H1 (cell line): ENCODE data around the gene LPGAT1. TPM values are rescaled to one million over a fixed set of nuclear protein-coding genes. Genes with fewer than 3 reads are reported as not detected.

Experiments used
- CTCF ChIA-PET: fragments of 300-600 bp; sonication (Branson Sonifier 250); formaldehyde crosslinking; loops from one replicate; lab custom pipeline; 2021; ENCODE audit not compliant: partially characterized antibody; lab: Charles Lee
- POLR2A ChIA-PET: fragments of 300-600 bp; sonication (Branson Sonifier 250); formaldehyde crosslinking; loops from one replicate; lab custom pipeline; 2021; ENCODE audit warnings: inconsistent platforms; ENCODE audit not compliant: partially characterized antibody; lab: Charles Lee
- DNase-seq, 2 experiments: peaks; one replicate each; pipeline versions ENCODE4 v3.0.0 to v3.0.0-alpha.2; 2010 to 2022; ENCODE audit warnings: low spot score in 2 of 2, low read depth in 1 of 2, mixed read lengths in 1 of 2
- FAIRE-seq: peaks from 2 replicates; lab custom pipeline; 2011; peaks lifted over from hg19 to GRCh38; lab: Jason Lieb, UNC
- H2AFZ ChIP-seq: 2 replicates; pipeline ENCODE4 v1.8.1; 2012; ENCODE audit warnings: low read length, inconsistent platforms
- H2AK5ac ChIP-seq: 2 replicates; pipeline ENCODE4 v1.6.1; 2013; ENCODE audit warnings: low read depth, low read length
- H2BK120ac ChIP-seq: replicated peaks from 2 replicates; pipeline ENCODE3; 2013; ENCODE audit warnings: low read depth, low read length, inconsistent platforms
- H2BK12ac ChIP-seq: 2 replicates; pipeline ENCODE4 v1.6.1; 2013; ENCODE audit warnings: low read depth, low read length
- H2BK15ac ChIP-seq: 2 replicates; pipeline ENCODE4 v1.6.1; 2013; ENCODE audit warnings: low read length
- H2BK20ac ChIP-seq: 2 replicates; pipeline ENCODE4 v1.6.1; 2013; ENCODE audit warnings: low read length
- H2BK5ac ChIP-seq: 2 replicates; pipeline ENCODE4 v1.6.1; 2013; ENCODE audit warnings: low read depth, low read length
- H3K14ac ChIP-seq: 2 replicates; pipeline ENCODE4 v1.6.1; 2013; ENCODE audit warnings: inconsistent platforms; ENCODE audit not compliant: insufficient read length
- H3K18ac ChIP-seq: 2 replicates; pipeline ENCODE4 v1.6.1; 2013; ENCODE audit warnings: low read length; ENCODE audit errors: extremely low read depth
- H3K23ac ChIP-seq: 2 replicates; pipeline ENCODE4 v1.6.1; 2013; ENCODE audit warnings: inconsistent platforms; ENCODE audit not compliant: insufficient read length
- H3K23me2 ChIP-seq: 2 replicates; pipeline ENCODE4 v1.6.1; 2013; ENCODE audit warnings: low read depth, low read length
- H3K27ac ChIP-seq: 2 replicates; pipeline ENCODE4 v1.6.1; 2011; ENCODE audit warnings: low read depth, low read length, inconsistent platforms
- H3K27me3 ChIP-seq, 4 experiments: replicated peaks in 1 of 4; 1 replicate in 1 of 4; 2 replicates in 3 of 4; pipeline versions ENCODE4 v1.6.1 to v1.8.1; 2011 to 2013; ENCODE audit warnings: low read length in 3 of 4, mild to moderate bottlenecking in 3 of 4, inconsistent platforms in 2 of 4, mixed read lengths in 2 of 4, moderate library complexity in 1 of 4; ENCODE audit not compliant: control insufficient read depth in 3 of 4, insufficient read depth in 3 of 4; ENCODE audit errors: extremely low read depth in 1 of 4
- H3K36me3 ChIP-seq, 4 experiments: 2 replicates each; pipeline versions ENCODE4 v1.6.1 to v1.8.1; 2011 to 2013; ENCODE audit warnings: mild to moderate bottlenecking in 4 of 4, low read length in 3 of 4, moderate library complexity in 2 of 4, control low read depth in 1 of 4, inconsistent platforms in 1 of 4; ENCODE audit not compliant: insufficient read depth in 4 of 4, control insufficient read depth in 2 of 4
- H3K4ac ChIP-seq: replicated peaks from 2 replicates; pipeline ENCODE3; 2013; ENCODE audit warnings: low read length, low read depth, mixed read lengths, inconsistent platforms; ENCODE audit not compliant: insufficient read length
- H3K4me1 ChIP-seq, 4 experiments: replicated peaks in 1 of 4; 1 replicate in 1 of 4; 2 replicates in 3 of 4; pipeline versions ENCODE4 v1.6.1 to v1.8.1; 2011 to 2013; ENCODE audit warnings: low read length in 3 of 4, inconsistent platforms in 2 of 4, mixed read lengths in 1 of 4; ENCODE audit not compliant: insufficient read depth in 4 of 4, control insufficient read depth in 3 of 4
- H3K4me2 ChIP-seq, 2 experiments: 2 replicates each; pipeline versions ENCODE4 v1.6.1 to v1.8.1; 2011 to 2013; ENCODE audit warnings: low read depth in 2 of 2, low read length in 2 of 2, control low read depth in 1 of 2, inconsistent platforms in 1 of 2, mild to moderate bottlenecking in 1 of 2; ENCODE audit not compliant: insufficient read depth in 1 of 2
- H3K4me3 ChIP-seq, 4 experiments: fragments of 200-600, 300-600 bp in 1 of 4; sonication (generic), shearing (Covaris generic), sonication (Bioruptor Twin) in 1 of 4; 2 replicates each; pipeline versions ENCODE4 v1.5.1 to v1.8.1; 2011 to 2016; ENCODE audit warnings: low read length in 4 of 4, low read depth in 3 of 4, control low read depth in 2 of 4, inconsistent platforms in 2 of 4, mild to moderate bottlenecking in 2 of 4, mixed read lengths in 1 of 4, moderate library complexity in 1 of 4; ENCODE audit not compliant: insufficient read depth in 2 of 4; ENCODE audit errors: extremely low read depth in 1 of 4
- H3K56ac ChIP-seq: replicated peaks from 2 replicates; pipeline ENCODE3; 2013; ENCODE audit warnings: low read depth, mild to moderate bottlenecking, mixed read lengths, low read length, inconsistent platforms; ENCODE audit not compliant: insufficient read length
- H3K79me1 ChIP-seq: 2 replicates; pipeline ENCODE4 v1.6.1; 2013; ENCODE audit warnings: low read depth, low read length, control low read depth
- H3K79me2 ChIP-seq, 2 experiments: 2 replicates each; pipeline versions ENCODE4 v1.6.1 to v1.8.1; 2012 to 2013; ENCODE audit warnings: low read length in 2 of 2, mild to moderate bottlenecking in 2 of 2, inconsistent platforms in 1 of 2; ENCODE audit not compliant: insufficient read depth in 2 of 2, control insufficient read depth in 1 of 2
- H3K9ac ChIP-seq, 4 experiments: replicated peaks in 1 of 4; 1 replicate in 1 of 4; 2 replicates in 3 of 4; pipeline versions ENCODE4 v1.6.1 to v1.8.1; 2011 to 2013; ENCODE audit warnings: low read depth in 3 of 4, low read length in 3 of 4, control low read depth in 2 of 4, mild to moderate bottlenecking in 2 of 4, moderate library complexity in 2 of 4, inconsistent platforms in 1 of 4; ENCODE audit errors: extremely low read depth in 1 of 4
- H3K9me3 ChIP-seq, 2 experiments: 2 replicates each; pipeline versions ENCODE4 v1.6.1 to v1.8.1; 2012 to 2013; ENCODE audit warnings: mild to moderate bottlenecking in 2 of 2, moderate library complexity in 2 of 2, control low read depth in 1 of 2, inconsistent platforms in 1 of 2, low read depth in 1 of 2, low read length in 1 of 2, mixed read lengths in 1 of 2; ENCODE audit not compliant: insufficient read depth in 2 of 2
- H4K20me1 ChIP-seq, 2 experiments: replicated peaks in 1 of 2; 2 replicates each; pipeline versions ENCODE3 to v1.8.1; 2011 to 2013; ENCODE audit warnings: inconsistent platforms in 2 of 2, low read length in 2 of 2, mild to moderate bottlenecking in 1 of 2; ENCODE audit not compliant: insufficient read depth in 2 of 2, control insufficient read depth in 1 of 2
- H4K5ac ChIP-seq: 2 replicates; pipeline ENCODE4 v1.6.1; 2013; ENCODE audit warnings: low read length, low read depth, mixed read lengths, inconsistent platforms; ENCODE audit not compliant: insufficient read length
- H4K8ac ChIP-seq: 2 replicates; pipeline ENCODE4 v1.8.0; 2013; ENCODE audit warnings: mild to moderate bottlenecking, moderate library complexity, low read length, inconsistent platforms; ENCODE audit not compliant: insufficient read depth; ENCODE audit errors: extremely low read depth
- H4K91ac ChIP-seq: replicated peaks from 2 replicates; pipeline ENCODE3; 2013; ENCODE audit warnings: low read length, mixed read lengths, inconsistent platforms; ENCODE audit not compliant: insufficient read length
- BCL11A ChIP-seq, 2 experiments: IDR thresholded peaks; one replicate each; pipeline ENCODE4 v1.6.1; 2011; ENCODE audit warnings: low read depth in 2 of 2, low read length in 2 of 2, mild to moderate bottlenecking in 2 of 2
- CHD1 ChIP-seq: IDR thresholded peaks from 2 replicates; pipeline ENCODE4 v1.6.1; 2012; ENCODE audit warnings: low read depth, low read length, improper control_type of control experiment
- GABPA ChIP-seq: IDR thresholded peaks from 2 replicates; pipeline ENCODE4 v1.6.1; 2011; ENCODE audit warnings: mild to moderate bottlenecking, low read length, moderate library complexity, borderline replicate concordance; ENCODE audit not compliant: insufficient read depth
- GTF2F1 ChIP-seq: IDR thresholded peaks from 2 replicates; pipeline ENCODE4 v1.6.1; 2012; ENCODE audit warnings: low read depth, low read length, improper control_type of control experiment, borderline replicate concordance
- HDAC2 ChIP-seq, 2 experiments: fragments of 300-600 bp in 1 of 2; sonication (generic) in 1 of 2; IDR thresholded peaks; 2 replicates each; pipeline ENCODE4 v1.6.1; 2011 to 2012; ENCODE audit warnings: low read depth in 2 of 2, low read length in 2 of 2, mild to moderate bottlenecking in 2 of 2, moderate library complexity in 2 of 2, borderline replicate concordance in 1 of 2, inconsistent platforms in 1 of 2
- JUN ChIP-seq: IDR thresholded peaks from 2 replicates; pipeline ENCODE4 v1.6.1; 2011; ENCODE audit warnings: low read depth, mild to moderate bottlenecking, improper control_type of control experiment, low read length
- MAFK ChIP-seq: IDR thresholded peaks from 2 replicates; pipeline ENCODE4 v1.6.1; 2012; ENCODE audit warnings: low read depth, mild to moderate bottlenecking, improper control_type of control experiment, low read length
- NANOG ChIP-seq: IDR thresholded peaks from 2 replicates; pipeline ENCODE4 v1.6.1; 2011; ENCODE audit warnings: low read length, low read depth, mild to moderate bottlenecking, inconsistent platforms; ENCODE audit not compliant: insufficient read depth, poor library complexity, severe bottlenecking
- RBBP5 ChIP-seq: IDR thresholded peaks from 2 replicates; pipeline ENCODE4 v1.7.1; 2012; ENCODE audit warnings: low read depth, mild to moderate bottlenecking, inconsistent platforms, low read length, moderate library complexity, borderline replicate concordance
- RFX5 ChIP-seq: IDR thresholded peaks from 2 replicates; pipeline ENCODE4 v1.6.1; 2011; ENCODE audit warnings: low read depth, low read length, improper control_type of control experiment, borderline replicate concordance
- SAP30 ChIP-seq: fragments of 300-600 bp; sonication (generic); IDR thresholded peaks from 2 replicates; pipeline ENCODE4 v1.7.1; 2012; ENCODE audit warnings: low read length, moderate library complexity, mild to moderate bottlenecking, inconsistent platforms; ENCODE audit not compliant: insufficient read depth, insufficient replicate concordance
- SP2 ChIP-seq: IDR thresholded peaks from 2 replicates; pipeline ENCODE4 v1.6.1; 2012; ENCODE audit warnings: mild to moderate bottlenecking, low read length, inconsistent platforms
- WGBS, 2 experiments: shearing (Covaris generic) in 1 of 2; methylation state at CpG; one replicate each; pipeline versions ENCODE4 v1.1.6 to v1.1.7; 2013 to 2015; ENCODE audit warnings: low lambda C conversion rate in 2 of 2, mixed read lengths in 2 of 2, inconsistent platforms in 1 of 2, low coverage in 1 of 2, missing lambda C conversion rate in 1 of 2; ENCODE audit not compliant: insufficient replicate concordance in 2 of 2, insufficient coverage in 1 of 2, insufficient read length in 1 of 2; ENCODE audit errors: extremely low coverage in 1 of 2, missing lambda C conversion rate in 1 of 2; 5-methylcytosine and 5-hydroxymethylcytosine counted together
- polyA plus RNA-seq, 7 experiments: library from polyadenylated mRNA; depleted of rRNA in 3 of 7; stranded (reverse) in 5 of 7; unstranded in 2 of 7; fragments of >200 nt in 5 of 7; fragments of 200-250 nt in 2 of 7; gene quantifications; 1 replicate in 5 of 7; 2 replicates in 1 of 7; 4 replicates in 1 of 7; pipeline versions ENCODE4 v1.2.1 to v1.2.3, GENCODE V29; 2011 to 2013; ENCODE audit warnings: missing spikeins in 2 of 7, mixed read lengths in 2 of 7
- total RNA-seq: library from RNA; stranded (reverse); fragmentation: NEBNext Ultra II Directional; extraction: Animal tissue kit (Norgen Biotek cat#: 25700); gene quantifications from 2 replicates; pipeline ENCODE4 v1.2.1, GENCODE V29; 2021

The LPGAT1 gene
- total and polyA plus RNA-seq, 2 of the 8 experiments (the other 6 are each of a cell fraction or from before 2014, with no cell fraction given), result 2.3 to 13.5 TPM

- WGBS, 2 experiments, result 80% methylated on average over 4 of the region's 4 CpGs; no CpG with 5 or more reads in 1 of the 2 experiments
- CTCF ChIA-PET, result interaction anchor here (1.3 to 3.7 kb wide), 4 partner anchors 10 to 52 kb away, joined by 3 to 20 read pairs (median 4); no protein-coding TSS in a partner anchor
- H3K23ac ChIP-seq, result no peak overlapping the region
- no peak for TF ChIP-seq BCL11A (IDR thresholded peaks at IDR 0.05; ENCODE audit: low read depth in 2 of 2, low read length in 2 of 2)
- TF ChIP-seq JUN, result no peak
- no peak for TF ChIP-seq SAP30
- TF ChIP-seq NANOG, result no peak
- no peak for TF ChIP-seq RFX5
- no peak for TF ChIP-seq MAFK
- no peak for TF ChIP-seq RBBP5
- no peak for TF ChIP-seq SP2
- TF ChIP-seq GABPA, result no peak
- no peak for TF ChIP-seq CHD1
- no peak for TF ChIP-seq HDAC2 (IDR thresholded peaks at IDR 0.05; ENCODE audit: borderline replicate concordance in 1 of 2, low read depth in 2 of 2, low read length in 2 of 2)
- no peak for TF ChIP-seq GTF2F1
Measured at GRCh38 chr1:211732293-211732980, 98.1 kb downstream of the LPGAT1 start.

More at GRCh38 chr1:211732293-211732980, 98.1 kb downstream of the LPGAT1 start:
- no peak overlapping the region for H3K4me2 ChIP-seq
- no peak overlapping the region for H4K91ac ChIP-seq
- no peak overlapping the region for H2AK5ac ChIP-seq
- no peaks in the 10 kb centered on the region for H3K79me2 ChIP-seq
- H3K14ac ChIP-seq, result no peak overlapping the region
- H4K8ac ChIP-seq, result no peak overlapping the region; the same call in 1 of the 2 replicates
- H2BK15ac ChIP-seq, result no peak overlapping the region
- no peaks in the 10 kb centered on the region; a peak in 2 of 7 replicates for H3K4me1 ChIP-seq
- H2BK12ac ChIP-seq, result no peak overlapping the region
- no peak overlapping the region for H2BK5ac ChIP-seq
- no peak overlapping the region for H3K4me3 ChIP-seq
- no peak overlapping the region for H3K4ac ChIP-seq
- H3K9ac ChIP-seq, result no peak overlapping the region
- peak overlapping the region; percentile 77 for H2AFZ ChIP-seq
- no peaks in the 10 kb centered on the region for H3K79me1 ChIP-seq
- no peak overlapping the region for H4K5ac ChIP-seq
- H3K27ac ChIP-seq, result no peak overlapping the region
- no peak overlapping the region for H2BK20ac ChIP-seq
- no peak overlapping the region for H3K18ac ChIP-seq
- H3K56ac ChIP-seq, result no peak overlapping the region
- H3K27me3 ChIP-seq, result no peaks in the 10 kb centered on the region; a peak in 1 of 7 replicates
- POLR2A ChIA-PET, result no interaction called here
- no peak overlapping the region for H2BK120ac ChIP-seq
- DNase-seq (no peak), FAIRE-seq (no peak)
- H3K23me2 ChIP-seq, result no peaks in the 10 kb centered on the region
- no peaks in the 10 kb centered on the region for H4K20me1 ChIP-seq
- H3K36me3 ChIP-seq, result no peaks in the 10 kb centered on the region
- H3K9me3 ChIP-seq, result no peaks in the 10 kb centered on the region
